ENCODE measurements around the gene ADD1. TPM values are rescaled to one million over a fixed set of nuclear protein-coding genes. Genes with fewer than 3 reads are reported as not detected.
"Not testable (repeated sequence)": the region's sequence is repeated elsewhere in the genome, so short reads cannot be mapped to it uniquely, and the experiment has no call there.

ADD1 gene
- total RNA-seq, 4 donors from 2014 or later = 290 to 470 (median 372) TPM

- Histone ChIP-seq H3K4me1 (no peaks in the 10 kb centered on the region), H3K27ac (no peak overlapping the region), H3K4me3 (no peak overlapping the region), H3K27me3 (no peaks in the 10 kb centered on the region), H3K36me3 (peaks cover 0 to 82% (median 0%) of the 10 kb centered on the region in 3 donors), H3K9me3 (no peaks in the 10 kb centered on the region)
- TF ChIP-seq CTCF (IDR thresholded peaks at IDR 0.05) (no peak), POLR2A (IDR thresholded peaks at IDR 0.05) (no peak)
- DNase-seq = no peak
Observed at GRCh38 chr4:2913168-2913567, 69.5 kb downstream of the ADD1 start.

- no peaks in the 10 kb centered on the region for H3K9me3 ChIP-seq
- H3K4me1 ChIP-seq = no peaks in the 10 kb centered on the region
- peak in 1 of 3 donors; percentile 44 for DNase-seq
- no peak overlapping the region for H3K27ac ChIP-seq
- TF ChIP-seq POLR2A (IDR thresholded peaks at IDR 0.05) (no peak), CTCF (IDR thresholded peaks at IDR 0.05) (no peak)
- no peaks in the 10 kb centered on the region for H3K27me3 ChIP-seq
- no peak overlapping the region for H3K4me3 ChIP-seq
- peaks cover 0 to 72% (median 0%) of the 10 kb centered on the region in 3 donors for H3K36me3 ChIP-seq
Observed at GRCh38 chr4:2914256-2915126, 70.8 kb downstream of the ADD1 start.

- H3K27me3 ChIP-seq = no peaks in the 10 kb centered on the region
Observed at GRCh38 chr4:2915789-2916188, 72.1 kb downstream of the ADD1 start.

GRCh38 chr4:2916696-2917095, 73.1 kb downstream of the ADD1 start:
- not testable (repeated sequence) for H3K4me3 ChIP-seq, H3K27me3 ChIP-seq, H3K9me3 ChIP-seq, H3K4me1 ChIP-seq, DNase-seq, H3K27ac ChIP-seq
- peaks cover 0 to 63% (median 0%) of the 10 kb centered on the region in 3 donors for H3K36me3 ChIP-seq

More at GRCh38 chr4:2915789-2916188, 72.1 kb downstream of the ADD1 start:
- H3K36me3 ChIP-seq = peaks cover 0 to 69% (median 0%) of the 10 kb centered on the region in 3 donors
- TF ChIP-seq CTCF (IDR thresholded peaks at IDR 0.05) (no peak), POLR2A (IDR thresholded peaks at IDR 0.05) (no peak)
- no peaks in the 10 kb centered on the region for H3K4me1 ChIP-seq
- H3K27ac ChIP-seq = no peak overlapping the region
- no peak overlapping the region for H3K4me3 ChIP-seq
- DNase-seq = peak in 2 of 3 donors; percentile 37 to 41
- no peaks in the 10 kb centered on the region for H3K9me3 ChIP-seq

- not testable (repeated sequence) for H3K9me3 ChIP-seq, DNase-seq, H3K27ac ChIP-seq, H3K27me3 ChIP-seq, H3K4me3 ChIP-seq
- peaks cover 0 to 62% (median 0%) of the 10 kb centered on the region in 3 donors for H3K36me3 ChIP-seq
- H3K4me1 ChIP-seq = peaks cover 0 to 15% (median 2%) of the 10 kb centered on the region in 4 donors
Observed at GRCh38 chr4:2918300-2918699, 74.7 kb downstream of the ADD1 start.

GRCh38 chr4:2918714-2919113, 75.1 kb downstream of the ADD1 start:
- not testable (repeated sequence) for H3K9me3 ChIP-seq, H3K4me3 ChIP-seq, H3K27ac ChIP-seq, H3K27me3 ChIP-seq
- peak in 1 of 3 donors; percentile 45 for DNase-seq
- Histone ChIP-seq H3K36me3 (peaks cover 0 to 62% (median 0%) of the 10 kb centered on the region in 3 donors), H3K4me1 (peaks cover 0 to 16% (median 2%) of the 10 kb centered on the region in 4 donors)

GRCh38 chr4:2922453-2923101, 78.9 kb downstream of the ADD1 start:
- H3K27ac ChIP-seq = peak overlapping the region in 2 of 4 donors; percentile 46 to 68
- peak; percentile 18 to 83 (median 80) for DNase-seq
- peaks cover 0 to 71% (median 0%) of the 10 kb centered on the region in 3 donors for H3K36me3 ChIP-seq
- not testable (repeated sequence) for H3K4me3 ChIP-seq, H3K27me3 ChIP-seq, H3K9me3 ChIP-seq
- peaks cover 0 to 16% (median 2%) of the 10 kb centered on the region in 4 donors for H3K4me1 ChIP-seq
